ENCODE measurements around the gene HSDL2. TPM values are rescaled to one million over a fixed set of nuclear protein-coding genes. Genes with fewer than 3 reads are reported as not detected.

The HSDL2 gene
- total RNA-seq, 1 donor from 2014 or later = 21.1 TPM

DNA sequence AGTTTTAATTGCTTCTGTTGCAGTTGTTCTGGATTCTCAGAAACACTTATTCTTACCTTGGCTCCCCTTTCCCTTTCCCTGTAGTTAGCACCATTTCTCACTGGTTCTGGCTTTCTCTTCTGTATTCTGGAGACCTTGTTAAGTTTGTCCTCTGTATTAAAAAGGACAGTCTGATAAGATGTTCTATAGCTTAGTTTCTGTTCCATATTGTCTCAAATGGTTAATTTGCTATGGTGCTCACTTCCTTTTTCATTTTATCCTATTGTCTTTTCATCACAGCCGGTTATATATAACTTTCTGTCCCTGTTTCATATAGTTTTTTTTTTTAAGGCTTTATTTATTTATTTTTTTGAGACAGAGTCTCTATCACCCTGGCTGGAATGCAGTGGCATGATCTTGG is 65.3 kb downstream of the HSDL2 start:
- H3K4me2 ChIP-seq (ENCODE audit: low read length) = no peak overlapping the region
- H3K36me3 ChIP-seq (ENCODE audit: insufficient read depth, low read length) = no peaks in the 10 kb centered on the region
- no peak overlapping the region for H2AFZ ChIP-seq (ENCODE audit: low read depth, low read length)
- no peaks in the 10 kb centered on the region for H3K4me1 Mint-ChIP-seq (ENCODE audit: low read depth, unreplicated experiment)
- no peaks in the 10 kb centered on the region for H3K9me3 Mint-ChIP-seq (ENCODE audit: unreplicated experiment)
- no peak overlapping the region for H3K27ac Mint-ChIP-seq (ENCODE audit: unreplicated experiment)
- H3K4me1 ChIP-seq (ENCODE audit: insufficient read depth, low read length) = no peaks in the 10 kb centered on the region
- H3K36me3 Mint-ChIP-seq (ENCODE audit: low read depth, unreplicated experiment) = peaks cover 2% of the 10 kb centered on the region
- H3K9ac ChIP-seq (ENCODE audit: low read length) = no peak overlapping the region
- no peaks in the 10 kb centered on the region for H3K9me3 ChIP-seq (ENCODE audit: insufficient read depth, low read depth, low read length)
- TF ChIP-seq, protein P1, sequence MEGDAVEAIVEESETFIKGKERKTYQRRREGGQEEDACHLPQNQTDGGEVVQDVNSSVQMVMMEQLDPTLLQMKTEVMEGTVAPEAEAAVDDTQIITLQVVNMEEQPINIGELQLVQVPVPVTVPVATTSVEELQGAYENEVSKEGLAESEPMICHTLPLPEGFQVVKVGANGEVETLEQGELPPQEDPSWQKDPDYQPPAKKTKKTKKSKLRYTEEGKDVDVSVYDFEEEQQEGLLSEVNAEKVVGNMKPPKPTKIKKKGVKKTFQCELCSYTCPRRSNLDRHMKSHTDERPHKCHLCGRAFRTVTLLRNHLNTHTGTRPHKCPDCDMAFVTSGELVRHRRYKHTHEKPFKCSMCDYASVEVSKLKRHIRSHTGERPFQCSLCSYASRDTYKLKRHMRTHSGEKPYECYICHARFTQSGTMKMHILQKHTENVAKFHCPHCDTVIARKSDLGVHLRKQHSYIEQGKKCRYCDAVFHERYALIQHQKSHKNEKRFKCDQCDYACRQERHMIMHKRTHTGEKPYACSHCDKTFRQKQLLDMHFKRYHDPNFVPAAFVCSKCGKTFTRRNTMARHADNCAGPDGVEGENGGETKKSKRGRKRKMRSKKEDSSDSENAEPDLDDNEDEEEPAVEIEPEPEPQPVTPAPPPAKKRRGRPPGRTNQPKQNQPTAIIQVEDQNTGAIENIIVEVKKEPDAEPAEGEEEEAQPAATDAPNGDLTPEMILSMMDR (IDR thresholded peaks at IDR 0.05; ENCODE audit: insufficient read depth, low read depth, low read length) = no peak
- no peak for TF ChIP-seq EZH2 (IDR thresholded peaks at IDR 0.05; ENCODE audit: insufficient read depth, low read length)
- DNase-seq (ENCODE audit: low read depth) (no peak), FAIRE-seq (no peak)
- no peak overlapping the region for H3K4me3 ChIP-seq (ENCODE audit: insufficient read depth, low read depth, low read length)
- H3K27ac ChIP-seq (ENCODE audit: low read depth, low read length) = no peak overlapping the region
- no peaks in the 10 kb centered on the region for H3K27me3 ChIP-seq (ENCODE audit: insufficient read depth, low read length)
- no peaks in the 10 kb centered on the region for H4K20me1 ChIP-seq (ENCODE audit: insufficient read depth, low read length)
- H3K27me3 Mint-ChIP-seq (ENCODE audit: low read depth, unreplicated experiment) = no peaks in the 10 kb centered on the region
- H3K79me2 ChIP-seq (ENCODE audit: insufficient read depth, low read length) = no peaks in the 10 kb centered on the region
- H3K4me3 Mint-ChIP-seq (ENCODE audit: unreplicated experiment) = no peak overlapping the region

DNA sequence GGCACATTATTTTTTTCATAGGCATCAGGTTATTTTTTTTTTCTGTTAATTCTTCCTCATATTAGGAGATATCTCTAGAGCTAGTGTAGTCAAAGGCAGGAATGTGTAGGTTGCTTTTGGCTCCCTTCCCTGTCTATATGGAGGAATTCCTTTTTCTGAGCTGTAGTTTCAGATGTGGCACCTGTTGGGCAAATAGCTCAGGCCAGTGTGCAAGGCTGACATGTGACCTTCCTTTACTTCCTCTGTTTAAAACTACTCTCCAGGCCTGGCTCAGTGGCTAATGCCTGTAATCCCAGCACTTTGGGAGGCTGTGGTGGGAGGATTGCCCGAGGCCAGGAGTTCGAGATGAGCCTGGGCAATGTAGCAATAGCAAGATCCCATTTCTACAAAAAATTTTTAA is 66.2 kb downstream of the HSDL2 start:
- Histone ChIP-seq H3K27ac (ENCODE audit: low read depth, low read length) (no peak overlapping the region), H4K20me1 (ENCODE audit: insufficient read depth, low read length) (no peaks in the 10 kb centered on the region), H3K4me2 (ENCODE audit: low read length) (no peak overlapping the region), H3K9me3 (ENCODE audit: insufficient read depth, low read depth, low read length) (no peaks in the 10 kb centered on the region), H3K4me1 (ENCODE audit: insufficient read depth, low read length) (no peaks in the 10 kb centered on the region), H3K36me3 (ENCODE audit: insufficient read depth, low read length) (no peaks in the 10 kb centered on the region), H2AFZ (ENCODE audit: low read depth, low read length) (no peak overlapping the region), H3K9ac (ENCODE audit: low read length) (no peak overlapping the region), H3K27me3 (ENCODE audit: insufficient read depth, low read length) (no peaks in the 10 kb centered on the region), H3K4me3 (ENCODE audit: insufficient read depth, low read depth, low read length) (no peak overlapping the region), H3K79me2 (ENCODE audit: insufficient read depth, low read length) (no peaks in the 10 kb centered on the region)
- Mint-ChIP-seq H3K27ac (ENCODE audit: unreplicated experiment) (no peak overlapping the region), H3K27me3 (ENCODE audit: low read depth, unreplicated experiment) (no peaks in the 10 kb centered on the region), H3K4me1 (ENCODE audit: low read depth, unreplicated experiment) (no peaks in the 10 kb centered on the region), H3K36me3 (ENCODE audit: low read depth, unreplicated experiment) (peaks cover 2% of the 10 kb centered on the region), H3K9me3 (ENCODE audit: unreplicated experiment) (no peaks in the 10 kb centered on the region), H3K4me3 (ENCODE audit: unreplicated experiment) (no peak overlapping the region)
- no peak for TF ChIP-seq EZH2 (IDR thresholded peaks at IDR 0.05; ENCODE audit: insufficient read depth, low read length)
- TF ChIP-seq, protein P1 (IDR thresholded peaks at IDR 0.05; ENCODE audit: insufficient read depth, low read depth, low read length) = no peak
- no peak for DNase-seq (ENCODE audit: low read depth)
- no peak for FAIRE-seq

DNA sequence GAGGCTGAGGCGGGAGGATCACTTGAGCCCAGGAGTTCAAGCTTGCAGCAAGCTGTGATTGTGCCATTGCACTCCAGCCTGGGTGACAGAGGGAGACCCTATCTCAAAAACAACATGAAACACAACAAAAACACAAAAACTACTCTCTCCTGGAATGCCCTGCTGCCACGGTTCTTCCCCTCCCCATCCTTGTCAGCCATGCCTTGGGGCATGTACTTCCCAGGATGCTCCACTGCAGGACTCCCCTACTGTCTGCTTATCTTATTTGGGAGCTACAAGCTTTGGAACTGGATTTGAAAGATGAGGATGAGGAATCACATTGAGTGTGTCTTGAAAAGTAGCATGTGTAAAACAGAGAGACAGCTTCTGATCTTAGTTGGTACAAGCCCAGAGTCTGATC is 66.6 kb downstream of the HSDL2 start:
- H3K27ac ChIP-seq (ENCODE audit: low read depth, low read length) = no peak overlapping the region
- Mint-ChIP-seq H3K27me3 (ENCODE audit: low read depth, unreplicated experiment) (no peaks in the 10 kb centered on the region), H3K9me3 (ENCODE audit: unreplicated experiment) (no peaks in the 10 kb centered on the region)

More for the DNA sequence above, 66.6 kb downstream of the HSDL2 start:
- no peaks in the 10 kb centered on the region for H3K36me3 ChIP-seq (ENCODE audit: insufficient read depth, low read length)
- no peak overlapping the region for H3K4me2 ChIP-seq (ENCODE audit: low read length)
- no peak overlapping the region for H3K9ac ChIP-seq (ENCODE audit: low read length)
- TF ChIP-seq EZH2 (IDR thresholded peaks at IDR 0.05; ENCODE audit: insufficient read depth, low read length) = no peak
- TF ChIP-seq, protein P1 (IDR thresholded peaks at IDR 0.05; ENCODE audit: insufficient read depth, low read depth, low read length) = no peak
- Mint-ChIP-seq H3K4me1 (ENCODE audit: low read depth, unreplicated experiment) (no peaks in the 10 kb centered on the region), H3K4me3 (ENCODE audit: unreplicated experiment) (no peak overlapping the region), H3K27ac (ENCODE audit: unreplicated experiment) (no peak overlapping the region), H3K36me3 (ENCODE audit: low read depth, unreplicated experiment) (peaks cover 2% of the 10 kb centered on the region)
- no peak overlapping the region for H3K4me3 ChIP-seq (ENCODE audit: insufficient read depth, low read depth, low read length)
- no peak for DNase-seq (ENCODE audit: low read depth)
- no peak overlapping the region for H2AFZ ChIP-seq (ENCODE audit: low read depth, low read length)
- no peaks in the 10 kb centered on the region for H3K9me3 ChIP-seq (ENCODE audit: insufficient read depth, low read depth, low read length)
- H3K79me2 ChIP-seq (ENCODE audit: insufficient read depth, low read length) = no peaks in the 10 kb centered on the region
- no peaks in the 10 kb centered on the region for H3K27me3 ChIP-seq (ENCODE audit: insufficient read depth, low read length)
- no peak for FAIRE-seq
- no peaks in the 10 kb centered on the region for H3K4me1 ChIP-seq (ENCODE audit: insufficient read depth, low read length)
- no peaks in the 10 kb centered on the region for H4K20me1 ChIP-seq (ENCODE audit: insufficient read depth, low read length)
